Activated CD4-positive, alpha-beta T cell treated with anti-CD3 and anti-CD28 coated beads, Interleukin-2, amount 50 U/mL, for 16 hours (primary cell): ENCODE measurements around the gene RTKN2.
"Not testable (repeated sequence)": the region's sequence is repeated elsewhere in the genome, so short reads cannot be mapped to it uniquely, and the experiment has no call there.

ENCODE experiments used
- DNase-seq: peaks from one replicate; pipeline ENCODE4 v3.0.0-alpha.2; 2020

The RTKN2 gene

DNA sequence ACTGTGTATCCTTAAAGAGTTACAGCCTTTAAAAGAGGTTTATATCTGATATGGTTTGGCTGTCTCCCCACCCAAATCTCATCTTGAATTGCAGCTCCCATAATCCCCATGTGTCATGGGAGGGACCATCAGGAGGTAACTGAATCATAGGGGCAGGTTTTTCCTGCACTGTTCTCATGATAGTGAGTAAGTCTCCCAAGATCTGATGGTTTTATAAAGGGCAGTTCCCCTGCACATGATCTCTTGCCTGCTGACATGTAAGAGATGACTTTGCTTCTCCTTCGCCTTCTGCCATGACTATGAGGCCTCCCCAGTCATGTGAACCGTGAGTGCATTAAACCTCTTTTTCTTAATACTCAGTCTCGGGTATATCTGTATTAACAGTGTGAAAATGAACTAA, 9.7 kb downstream of the RTKN2 start:
- DNase-seq = no peak

DNA sequence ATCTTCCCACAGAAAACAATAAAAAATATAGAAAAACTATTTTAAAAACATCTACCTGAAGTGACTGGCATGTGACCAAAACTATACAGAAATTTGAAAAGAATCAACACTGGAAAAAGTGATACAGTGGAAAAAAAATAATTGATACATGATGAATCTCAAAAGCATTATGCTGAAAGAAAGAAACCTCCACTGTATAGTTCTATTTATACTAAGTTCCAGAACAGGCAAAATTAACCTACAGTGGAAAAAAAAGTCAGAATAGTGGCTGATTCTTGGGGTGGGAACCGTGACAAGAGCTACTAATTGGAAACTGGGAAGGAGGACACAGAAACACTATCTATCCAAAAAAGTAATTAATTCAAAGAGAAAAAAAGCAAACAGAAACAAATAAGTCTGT, 14.9 kb downstream of the RTKN2 start:
- no peak for DNase-seq

DNA sequence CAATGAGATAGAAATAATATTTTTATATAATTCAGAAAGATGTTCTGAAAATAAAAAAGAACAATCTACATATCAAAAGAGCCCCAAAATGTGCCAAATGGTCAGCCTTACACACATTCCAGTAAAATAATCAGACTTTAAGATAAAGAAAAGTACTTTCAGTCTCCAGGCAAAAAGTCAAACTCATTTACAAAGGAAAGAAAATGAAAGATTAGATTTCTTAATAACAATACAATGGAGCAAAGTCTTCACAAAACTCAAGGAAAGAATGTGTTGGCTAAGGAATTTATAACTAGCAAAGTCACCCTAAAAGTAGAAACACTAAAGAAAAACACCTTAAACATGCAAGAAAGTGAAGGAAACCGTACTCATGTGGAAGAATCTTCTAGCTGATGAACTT, 16.6 kb downstream of the RTKN2 start:
- DNase-seq = no peak

DNA sequence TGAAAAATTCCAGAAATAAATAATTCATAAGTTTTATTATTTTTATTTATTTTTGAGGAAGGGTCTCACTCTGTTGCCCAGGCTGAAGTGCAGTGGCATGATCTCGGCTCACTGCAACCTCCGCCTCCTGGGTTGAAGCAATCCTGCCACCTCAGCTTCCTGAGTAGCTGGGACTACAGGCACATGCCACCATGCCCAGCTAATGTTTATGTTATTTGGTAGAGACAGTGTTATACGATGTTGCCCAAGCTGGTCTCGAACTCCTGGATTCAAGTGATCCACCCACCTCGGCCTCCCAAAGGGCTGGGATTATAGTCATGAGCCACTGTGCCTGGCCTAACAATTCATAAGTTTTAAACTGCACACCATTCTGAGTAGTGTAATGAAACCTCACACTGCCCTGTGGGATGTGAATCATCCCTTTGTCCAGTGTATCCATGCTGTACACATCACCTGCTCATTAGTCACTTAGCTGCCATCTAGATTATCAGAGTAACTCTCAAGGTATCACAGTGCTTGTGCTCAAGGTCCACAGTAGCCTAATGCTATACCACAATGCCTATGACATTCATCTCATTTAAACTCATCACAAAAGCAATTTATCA, 17.9 kb downstream of the RTKN2 start:
- no peak for DNase-seq

DNA sequence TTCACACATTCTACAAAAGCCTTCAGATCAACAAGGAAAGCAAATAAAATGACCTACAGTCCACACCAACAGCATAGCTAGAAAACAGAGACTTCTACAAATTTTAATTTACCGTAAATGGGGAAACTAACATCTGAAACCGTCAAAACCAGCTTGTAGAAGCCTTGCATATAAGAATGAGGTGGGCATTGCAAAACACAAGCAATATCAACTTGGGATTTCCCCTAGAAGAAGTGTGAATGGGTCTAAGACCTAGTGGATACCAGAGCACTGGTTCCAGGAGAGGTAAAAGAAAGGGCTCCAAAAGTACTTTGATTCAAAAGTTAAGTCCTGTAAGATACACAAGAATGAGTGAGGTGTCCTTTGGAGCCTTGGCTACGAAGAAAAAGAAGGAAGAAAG, 18.7 kb downstream of the RTKN2 start:
- no peak for DNase-seq

DNA sequence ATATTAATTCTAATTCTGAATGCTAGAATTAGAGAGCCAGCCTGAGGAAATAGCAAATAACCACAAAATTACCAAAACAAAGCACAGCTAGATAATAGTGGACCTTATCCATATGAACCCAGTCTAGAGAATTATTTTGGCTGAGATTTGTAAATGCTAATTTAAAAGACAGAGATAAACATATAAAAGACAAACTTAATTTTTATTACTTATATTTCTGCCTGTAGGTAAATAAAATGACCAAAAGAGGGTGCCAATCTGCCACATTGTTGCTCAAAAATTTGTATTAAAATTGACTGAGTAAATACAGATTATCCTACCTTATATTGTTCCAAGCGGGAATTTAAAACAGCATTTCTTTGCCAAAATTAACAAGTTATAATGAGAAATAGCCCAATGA, 20.2 kb downstream of the RTKN2 start:
- no peak for DNase-seq

DNA sequence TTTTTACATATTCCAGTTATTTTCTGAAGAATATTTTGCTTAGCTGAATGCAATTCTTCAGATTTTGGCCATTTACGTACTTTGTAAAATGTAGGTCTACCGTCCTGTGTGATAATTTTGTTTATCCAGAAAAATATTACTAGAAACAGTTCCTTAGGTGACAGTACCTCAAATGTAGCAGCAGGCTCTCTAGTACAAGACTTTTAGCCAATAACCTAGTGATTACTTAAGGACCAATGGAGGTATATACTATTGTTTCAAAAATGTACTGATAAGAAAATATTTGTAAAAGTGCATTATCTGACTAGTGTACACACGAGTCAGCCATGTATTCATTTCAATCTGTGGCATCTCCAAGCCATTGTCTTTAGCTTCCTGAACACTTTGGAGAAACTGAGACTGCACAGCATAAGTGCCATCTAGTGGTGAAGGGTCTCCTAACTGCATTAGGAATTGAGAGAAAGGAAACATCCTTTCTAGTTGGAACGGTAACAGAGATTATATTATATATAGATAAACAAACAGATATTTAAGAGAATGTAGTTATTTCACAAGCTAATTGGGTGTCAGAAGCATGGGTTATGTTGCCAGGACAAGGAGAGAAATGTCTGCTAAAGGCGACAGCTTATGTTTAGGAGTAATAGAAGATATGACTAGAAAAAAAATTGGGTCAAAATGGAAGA, 23.7 kb downstream of the RTKN2 start:
- DNase-seq = peak; percentile 87

DNA sequence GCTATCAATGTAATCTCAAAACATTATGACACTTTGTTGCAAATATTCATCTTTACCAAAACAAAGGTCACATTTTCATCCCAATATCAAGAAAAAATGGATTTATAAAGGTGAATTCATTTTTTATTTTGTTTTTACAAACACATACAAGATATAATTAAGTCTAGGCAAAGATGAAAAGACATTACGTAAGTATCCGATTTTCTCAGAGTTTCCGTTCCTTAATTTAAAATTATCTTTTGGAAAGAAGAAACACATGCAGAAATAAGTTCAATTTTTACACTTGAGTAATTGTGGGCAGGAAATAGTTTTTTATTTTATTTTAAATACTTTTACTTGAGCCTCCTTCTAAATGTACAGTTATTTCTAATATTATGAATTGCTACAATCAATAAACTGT, 24.6 kb downstream of the RTKN2 start:
- no peak for DNase-seq

DNA sequence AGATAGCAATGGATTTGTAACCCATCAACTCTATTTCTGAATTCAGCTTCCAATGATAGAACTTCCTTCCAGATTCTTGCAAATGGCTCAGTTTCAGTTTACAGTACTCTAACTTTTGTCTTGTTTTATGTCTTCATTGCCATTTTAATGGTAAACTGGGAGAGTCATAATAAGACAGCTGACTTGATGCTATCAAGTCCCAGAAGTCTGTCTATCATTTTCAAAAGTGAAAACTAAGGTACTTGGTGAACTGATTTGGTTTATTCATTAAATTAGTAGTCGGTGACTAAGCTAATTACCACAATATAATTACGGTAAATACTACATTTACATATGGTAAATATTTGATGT, 25.0 kb downstream of the RTKN2 start:
- peak; percentile 67 for DNase-seq

DNA sequence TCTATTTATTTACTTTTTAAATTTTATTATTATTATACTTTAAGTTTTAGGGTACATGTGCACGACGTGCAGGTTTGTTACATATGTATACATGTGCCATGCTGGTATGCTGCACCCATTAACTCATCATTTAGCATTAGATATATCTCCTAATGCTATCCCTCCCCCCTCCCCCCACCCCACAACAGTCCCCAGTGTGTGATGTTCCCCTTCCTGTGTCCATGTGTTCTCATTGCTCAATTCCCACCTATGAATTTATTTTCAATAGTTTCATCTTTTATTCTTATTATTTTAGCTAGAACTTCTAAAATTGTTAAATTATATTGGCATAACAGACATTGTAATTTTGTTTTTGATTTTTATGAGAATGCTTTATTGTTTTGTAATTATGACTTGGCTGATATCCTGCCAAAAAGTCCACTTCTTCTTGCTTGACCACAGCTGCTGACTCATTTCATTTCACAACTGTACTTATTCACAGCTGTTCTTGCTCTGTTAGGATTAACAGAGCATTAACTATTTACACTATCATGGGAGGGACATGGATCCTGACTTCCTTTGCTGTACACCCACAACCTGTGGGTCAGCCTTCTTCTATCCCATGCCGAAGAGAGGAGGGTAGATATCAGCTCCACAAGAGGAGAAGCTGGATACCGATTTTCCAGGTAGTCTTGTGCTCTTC, 25.5 kb downstream of the RTKN2 start:
- DNase-seq = peak; percentile 66

DNA sequence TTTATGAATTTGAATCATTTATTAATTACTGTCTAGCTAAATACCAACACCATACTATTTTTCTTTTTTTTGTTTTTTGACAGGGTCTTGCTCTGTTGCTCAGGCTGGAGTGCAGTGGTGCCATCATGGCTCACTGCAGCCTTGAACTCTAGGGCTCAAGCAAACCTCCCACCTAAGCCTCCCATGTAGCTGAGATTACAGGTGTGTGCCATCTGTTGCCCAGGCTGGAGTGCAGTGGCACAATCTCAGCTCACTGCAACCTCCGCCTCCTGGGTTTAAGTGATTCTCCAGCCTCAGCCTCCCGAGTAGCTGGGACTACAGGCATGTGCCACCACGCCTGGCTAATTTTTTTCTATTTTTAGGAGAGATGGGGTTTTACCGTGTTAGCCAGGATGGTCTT, 27.1 kb downstream of the RTKN2 start:
- DNase-seq = not testable (repeated sequence)

DNA sequence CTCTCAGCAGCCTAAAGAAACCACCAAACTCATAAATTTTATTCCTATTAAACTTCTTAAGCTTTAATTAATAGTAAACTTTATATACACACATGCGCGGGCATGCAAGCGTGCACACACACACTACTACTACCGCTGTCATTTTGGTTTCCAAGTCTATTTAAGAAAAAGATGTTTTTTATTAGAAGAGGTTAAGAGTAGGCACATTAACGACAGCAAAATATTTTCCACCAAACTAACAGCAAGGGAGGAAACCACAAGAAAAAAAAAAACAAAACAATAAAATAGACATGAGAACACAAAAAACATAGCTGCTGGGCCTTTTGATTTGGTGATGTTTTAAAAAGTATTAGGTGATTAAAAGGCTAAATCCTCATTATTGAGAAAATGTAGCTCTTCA, 28.6 kb downstream of the RTKN2 start:
- no peak for DNase-seq

DNA sequence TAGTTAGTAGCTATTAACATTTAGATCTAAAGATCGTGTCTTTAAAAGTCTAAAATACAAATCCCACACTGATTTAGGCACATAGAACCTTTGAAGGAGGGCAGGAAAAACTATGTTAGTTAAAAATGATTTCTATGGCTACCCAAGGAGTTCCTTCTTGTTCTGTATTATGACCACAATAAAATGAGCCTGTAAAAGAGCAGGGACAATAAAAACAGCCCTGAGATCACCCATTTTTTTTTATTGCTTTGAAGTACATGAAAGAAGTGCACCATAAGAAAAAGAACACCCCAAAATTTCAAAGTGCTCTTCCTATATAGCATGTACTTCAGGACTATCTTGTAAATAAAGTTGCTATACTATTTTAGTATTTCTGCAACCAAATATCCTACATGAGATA, 29.8 kb downstream of the RTKN2 start:
- no peak for DNase-seq

DNA sequence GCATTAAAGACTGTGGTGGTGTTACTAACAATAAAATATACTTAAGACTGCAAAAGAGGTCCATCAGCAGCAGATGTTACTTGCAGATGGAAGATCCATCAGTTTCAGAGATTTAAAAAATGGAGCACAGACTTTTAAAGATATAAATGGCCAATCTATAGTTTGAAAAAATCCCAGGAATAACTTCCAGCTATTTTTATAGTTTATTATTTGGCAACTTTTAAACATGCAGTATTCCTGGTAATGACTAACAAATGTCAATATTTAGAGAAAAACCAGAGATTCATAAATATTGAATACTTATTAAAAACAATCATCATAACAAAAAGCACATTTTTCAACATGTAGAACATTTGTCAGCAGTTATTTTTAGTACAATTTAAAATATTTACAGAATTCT, 30.7 kb downstream of the RTKN2 start:
- DNase-seq = no peak

DNA sequence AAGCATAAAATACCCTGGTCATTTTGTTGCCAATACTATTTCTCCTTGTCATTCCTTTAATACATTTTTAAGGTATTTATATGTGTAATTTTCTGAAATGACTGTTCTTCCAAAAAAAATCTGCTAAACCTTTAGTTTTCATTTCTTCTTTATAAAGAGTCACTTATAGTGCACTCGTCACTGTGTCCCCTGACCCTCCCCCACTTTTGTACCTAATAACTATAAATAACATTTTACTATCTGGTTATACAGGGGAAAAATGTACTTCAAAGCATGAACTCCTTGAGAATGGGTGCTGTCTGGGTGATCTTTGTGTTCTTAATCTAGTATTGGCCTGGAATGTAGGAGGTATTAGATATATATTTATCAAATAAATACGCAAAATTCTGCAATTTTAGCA, 31.1 kb downstream of the RTKN2 start:
- no peak for DNase-seq

DNA sequence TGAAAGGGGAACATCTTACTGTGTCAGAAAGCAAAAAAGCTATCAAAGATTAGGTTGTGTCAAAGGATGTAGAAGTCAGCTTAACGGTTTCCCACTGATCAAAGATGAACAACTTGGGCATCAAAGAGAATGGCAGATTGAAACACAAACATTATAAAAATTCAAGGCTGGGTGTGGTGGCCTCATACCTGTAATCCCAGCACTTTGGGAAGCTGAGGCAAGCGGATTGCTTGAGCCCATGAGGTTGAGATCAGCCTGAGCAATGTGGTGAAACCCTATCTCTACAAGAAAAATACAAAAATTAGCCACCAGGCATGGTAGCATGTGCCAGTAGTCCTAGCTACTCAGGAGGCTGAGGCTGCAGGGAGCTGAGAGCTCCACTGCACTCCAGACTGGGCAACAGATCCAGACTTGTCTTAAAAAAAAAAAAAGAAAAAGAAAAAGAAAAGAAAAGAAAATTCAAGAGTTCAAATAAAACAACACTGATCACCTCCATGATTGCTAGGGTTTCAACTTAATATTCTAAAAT, 34.5 kb downstream of the RTKN2 start:
- no peak for DNase-seq

DNA sequence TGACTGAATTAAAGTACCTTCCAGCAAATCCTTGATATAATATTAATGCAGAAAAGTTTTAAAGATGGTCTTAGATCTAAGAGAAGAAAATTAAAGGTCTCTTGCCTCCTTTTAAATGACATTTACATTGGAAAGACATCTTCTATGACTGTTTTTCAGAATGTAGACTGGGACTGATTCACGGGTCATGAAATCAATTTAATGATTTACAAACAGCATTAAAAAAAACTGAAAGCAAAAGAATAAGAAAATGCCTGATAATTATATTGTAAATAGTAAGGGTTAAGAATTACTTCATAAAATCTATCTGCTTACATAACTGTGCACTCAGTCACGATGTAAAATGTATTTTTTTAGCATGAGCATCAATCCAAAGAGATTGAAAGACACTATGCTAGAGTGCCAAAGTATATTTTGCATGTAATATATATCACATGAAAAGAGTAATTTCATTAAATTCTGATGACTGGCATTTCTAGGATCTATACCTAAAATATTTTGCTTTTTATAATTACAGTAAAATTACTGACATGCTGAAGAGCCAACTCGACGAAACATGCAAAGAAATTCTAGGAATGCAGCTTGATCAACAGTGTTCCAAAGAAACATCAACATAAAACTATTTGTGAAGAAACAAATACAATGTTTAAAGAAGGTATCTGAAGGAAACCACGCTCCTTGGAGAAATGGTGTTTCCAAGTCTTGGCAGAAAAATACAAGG, 35.1 kb downstream of the RTKN2 start:
- no peak for DNase-seq

DNA sequence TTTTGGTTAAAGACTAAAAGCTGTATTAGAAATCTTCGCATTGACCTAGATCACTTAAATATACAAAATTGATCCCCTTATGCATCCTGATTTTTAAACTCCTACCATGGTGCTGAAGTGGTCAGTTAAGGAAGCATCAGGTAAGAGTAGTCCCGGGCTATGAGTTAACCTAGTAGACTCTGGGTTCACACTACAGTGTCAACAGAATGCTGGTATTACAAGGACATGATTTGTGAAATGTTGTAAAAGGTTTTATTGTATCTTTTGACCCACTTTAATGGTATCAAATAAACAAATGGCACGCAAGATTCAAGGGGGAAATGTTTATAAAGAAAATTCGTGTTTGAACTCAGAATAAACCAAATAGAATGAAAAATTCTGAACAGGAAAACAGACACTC, 36.8 kb downstream of the RTKN2 start:
- no peak for DNase-seq

DNA sequence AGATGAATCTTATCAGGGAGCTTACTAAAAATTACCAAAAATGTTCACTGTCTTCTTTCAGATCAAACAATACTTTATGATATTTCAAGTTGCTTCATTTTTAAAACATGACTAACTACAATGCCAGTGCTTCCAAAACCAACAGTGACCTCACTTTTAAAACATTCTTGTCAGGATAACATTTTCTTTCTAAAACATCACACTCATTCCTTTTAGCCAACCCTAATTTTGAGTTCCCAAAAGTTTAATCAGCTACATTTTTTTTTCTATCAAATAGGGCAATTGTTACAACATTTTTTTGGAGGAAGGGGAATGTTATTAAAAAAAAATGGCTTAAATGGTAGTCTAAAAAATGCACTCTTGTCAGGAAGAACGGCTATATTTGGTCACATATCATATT, 37.3 kb downstream of the RTKN2 start:
- no peak for DNase-seq

DNA sequence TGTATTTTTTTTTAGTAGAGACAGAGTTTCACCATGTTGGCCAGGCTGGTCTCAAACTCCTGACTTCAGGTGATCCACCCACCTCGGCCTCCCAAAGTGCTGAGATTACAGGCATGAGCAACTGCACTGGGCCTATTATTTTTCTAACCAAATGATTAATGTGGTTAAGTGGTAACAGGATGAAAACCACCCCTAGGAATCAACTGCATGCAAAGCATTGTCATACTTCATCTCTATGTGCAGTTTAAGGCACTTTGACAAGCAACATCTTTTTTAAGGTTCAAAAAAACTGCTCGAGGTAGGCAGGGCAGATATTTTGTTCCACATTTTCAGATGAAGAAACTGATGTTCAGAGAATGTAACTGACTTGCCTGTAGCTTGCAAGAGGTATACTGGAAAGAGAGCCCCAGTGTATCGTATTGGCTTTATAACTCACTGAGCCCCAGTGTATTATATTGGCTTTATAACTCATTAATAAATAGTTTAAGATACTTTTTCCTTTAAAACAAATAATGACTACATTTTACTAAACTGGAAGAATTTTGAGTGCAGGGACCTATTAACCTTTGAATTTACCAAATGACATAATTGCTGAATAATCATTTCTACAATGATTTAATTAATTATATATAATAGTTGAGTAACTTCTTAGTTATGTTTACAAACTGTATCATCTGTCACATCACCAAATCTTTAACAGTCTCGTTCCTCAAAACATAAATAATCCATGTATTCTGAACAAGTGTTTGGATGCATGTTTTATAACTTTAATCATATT, 38.1 kb downstream of the RTKN2 start:
- DNase-seq = no peak

DNA sequence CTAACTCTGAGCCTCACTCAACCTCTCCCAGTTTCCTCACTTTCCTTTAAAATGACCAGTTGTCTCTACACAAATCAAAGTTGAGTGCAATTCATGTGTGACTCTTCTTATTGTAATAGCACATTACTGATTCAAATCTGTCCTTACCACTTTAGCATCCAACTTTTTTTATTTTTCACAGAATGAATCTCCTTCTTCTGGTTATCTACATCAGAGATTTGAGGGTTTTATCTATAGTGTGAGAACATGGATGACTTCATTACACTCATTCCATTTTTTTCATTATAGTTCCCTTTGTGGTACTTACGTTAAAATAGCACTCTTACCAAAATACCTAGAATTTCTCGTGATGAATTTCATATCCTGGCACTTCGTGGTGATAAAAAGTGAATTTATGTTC, 43.3 kb downstream of the RTKN2 start:
- peak; percentile 71 for DNase-seq

DNA sequence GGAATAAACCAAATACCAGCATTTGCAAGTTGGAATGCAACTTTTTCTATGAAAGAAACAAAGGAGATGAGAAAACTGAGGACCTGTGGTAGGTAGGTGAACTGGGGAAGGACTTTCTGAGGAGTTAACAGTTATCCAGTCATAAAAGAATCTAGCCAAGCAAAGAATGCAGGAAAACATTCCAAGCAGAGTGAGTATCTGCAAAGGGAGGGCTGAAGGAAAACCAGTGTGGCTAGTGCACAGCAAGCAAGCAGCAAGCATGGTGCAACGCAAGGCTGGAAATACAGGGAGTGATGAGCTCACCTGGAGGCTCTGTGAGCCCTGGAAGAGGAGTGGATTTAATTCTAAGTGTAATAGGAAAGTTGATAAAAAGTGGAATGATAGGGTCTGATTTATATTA, 44.0 kb downstream of the RTKN2 start:
- DNase-seq = no peak

DNA sequence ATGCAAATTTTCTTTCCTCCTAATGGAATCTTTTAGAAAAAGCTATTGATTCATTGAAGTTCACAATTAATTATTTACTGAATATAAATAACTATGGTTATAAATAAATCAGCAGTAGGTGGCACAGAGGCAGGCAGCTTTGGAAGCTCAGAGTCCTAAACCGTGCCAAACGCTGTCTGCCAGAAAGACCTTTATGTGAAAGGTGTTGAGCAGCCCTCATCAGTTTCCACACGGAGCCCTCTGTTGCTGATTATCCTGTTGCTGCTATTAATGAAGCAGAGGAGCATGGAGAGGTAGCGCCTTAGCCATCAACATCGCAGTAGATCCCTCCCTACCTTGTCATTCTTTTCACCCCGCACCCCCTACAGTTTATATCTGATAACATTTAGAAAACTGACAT, 51.0 kb downstream of the RTKN2 start:
- no peak for DNase-seq
